ENCODE results near the gene IMPDH1.
A peak's percentile ranks its signal among the peaks of the same experiment; 100 is the strongest.

Gene IMPDH1

GRCh38 chr7:128389618-128390329 is 20.0 kb downstream of the IMPDH1 start:
- no peaks in the 10 kb centered on the region for H3K9me2 ChIP-seq (replicated peaks; ENCODE audit: low read depth, low read length)
- H3K4me3 ChIP-seq (ENCODE audit: low read length, poor library complexity, severe bottlenecking), result no peak overlapping the region
- no peaks in the 10 kb centered on the region for H3K27me3 ChIP-seq (ENCODE audit: insufficient read depth, low read length, poor library complexity, severe bottlenecking)
- H3K79me2 ChIP-seq (ENCODE audit: insufficient read depth, low read length), result no peaks in the 10 kb centered on the region
- H3K4me2 ChIP-seq (ENCODE audit: low read depth, low read length, poor library complexity, severe bottlenecking), result no peak overlapping the region
- no peaks in the 10 kb centered on the region; the same call in 1 of the 2 replicates for H3K36me3 ChIP-seq (ENCODE audit: insufficient read depth, low read length)
- no peaks in the 10 kb centered on the region for H3F3A ChIP-seq (ENCODE audit: low read depth)
- H4K20me1 ChIP-seq (ENCODE audit: insufficient read depth, low read length, poor library complexity, severe bottlenecking), result no peaks in the 10 kb centered on the region
- H3K9me3 ChIP-seq (ENCODE audit: insufficient read depth, low read depth, low read length), result no peaks in the 10 kb centered on the region
- peaks cover 33% of the 10 kb centered on the region for H3K4me1 ChIP-seq (ENCODE audit: insufficient read depth, low read length, poor library complexity, severe bottlenecking)
- no peak overlapping the region for H3K9ac ChIP-seq (ENCODE audit: low read depth, low read length, poor library complexity, severe bottlenecking)
- no peak for TF ChIP-seq CTCF (conservative IDR thresholded peaks at IDR 0.05; ENCODE audit: low read length)
- no peak for TF ChIP-seq EZH2phosphoT487 (IDR thresholded peaks at IDR 0.05; ENCODE audit: borderline replicate concordance)
- H2AFZ ChIP-seq (ENCODE audit: low read length), result no peak overlapping the region

- no peak for TF ChIP-seq EZH2phosphoT487 (IDR thresholded peaks at IDR 0.05; ENCODE audit: borderline replicate concordance)
- TF ChIP-seq CTCF (conservative IDR thresholded peaks at IDR 0.05; ENCODE audit: low read length), result peak; percentile 29; the same call in 1 of the 2 replicates
- Histone ChIP-seq H3K9me3 (ENCODE audit: insufficient read depth, low read depth, low read length) (no peaks in the 10 kb centered on the region), H3K4me2 (ENCODE audit: low read depth, low read length, poor library complexity, severe bottlenecking) (no peak overlapping the region), H3K9me2 (replicated peaks; ENCODE audit: low read depth, low read length) (no peaks in the 10 kb centered on the region), H3K27me3 (ENCODE audit: insufficient read depth, low read length, poor library complexity, severe bottlenecking) (no peaks in the 10 kb centered on the region), H3K79me2 (ENCODE audit: insufficient read depth, low read length) (no peaks in the 10 kb centered on the region), H2AFZ (ENCODE audit: low read length) (peak overlapping the region; percentile 10; the same call in 1 of the 2 replicates), H3K4me1 (ENCODE audit: insufficient read depth, low read length, poor library complexity, severe bottlenecking) (peaks cover 34% of the 10 kb centered on the region), H4K20me1 (ENCODE audit: insufficient read depth, low read length, poor library complexity, severe bottlenecking) (no peaks in the 10 kb centered on the region), H3K36me3 (ENCODE audit: insufficient read depth, low read length) (no peaks in the 10 kb centered on the region; the same call in 1 of the 2 replicates), H3K9ac (ENCODE audit: low read depth, low read length, poor library complexity, severe bottlenecking) (no peak overlapping the region), H3F3A (ENCODE audit: low read depth) (no peaks in the 10 kb centered on the region), H3K4me3 (ENCODE audit: low read length, poor library complexity, severe bottlenecking) (no peak overlapping the region)
Measured at GRCh38 chr7:128389085-128389617, 20.6 kb downstream of the IMPDH1 start.

GRCh38 chr7:128388145-128388485 is 21.7 kb downstream of the IMPDH1 start:
- Histone ChIP-seq H2AFZ (ENCODE audit: low read length) (0 out of 2 replicates have a peak overlapping the region, but pooled peaks have one; percentile 68), H3K9me3 (ENCODE audit: insufficient read depth, low read depth, low read length) (no peaks in the 10 kb centered on the region), H3K4me3 (ENCODE audit: low read length, poor library complexity, severe bottlenecking) (no peak overlapping the region), H3K79me2 (ENCODE audit: insufficient read depth, low read length) (no peaks in the 10 kb centered on the region), H3F3A (ENCODE audit: low read depth) (no peaks in the 10 kb centered on the region), H4K20me1 (ENCODE audit: insufficient read depth, low read length, poor library complexity, severe bottlenecking) (no peaks in the 10 kb centered on the region), H3K27me3 (ENCODE audit: insufficient read depth, low read length, poor library complexity, severe bottlenecking) (no peaks in the 10 kb centered on the region), H3K4me2 (ENCODE audit: low read depth, low read length, poor library complexity, severe bottlenecking) (no peak overlapping the region), H3K36me3 (ENCODE audit: insufficient read depth, low read length) (no peaks in the 10 kb centered on the region), H3K9ac (ENCODE audit: low read depth, low read length, poor library complexity, severe bottlenecking) (peak overlapping the region; percentile 25), H3K4me1 (ENCODE audit: insufficient read depth, low read length, poor library complexity, severe bottlenecking) (peaks cover 44% of the 10 kb centered on the region), H3K9me2 (replicated peaks; ENCODE audit: low read depth, low read length) (no peaks in the 10 kb centered on the region)
- TF ChIP-seq CTCF (conservative IDR thresholded peaks at IDR 0.05; ENCODE audit: low read length), result no peak
- no peak for TF ChIP-seq EZH2phosphoT487 (IDR thresholded peaks at IDR 0.05; ENCODE audit: borderline replicate concordance)

Data from Loucy (cell line).